ENCODE results near the gene RBM15.

Gene RBM15

DNA sequence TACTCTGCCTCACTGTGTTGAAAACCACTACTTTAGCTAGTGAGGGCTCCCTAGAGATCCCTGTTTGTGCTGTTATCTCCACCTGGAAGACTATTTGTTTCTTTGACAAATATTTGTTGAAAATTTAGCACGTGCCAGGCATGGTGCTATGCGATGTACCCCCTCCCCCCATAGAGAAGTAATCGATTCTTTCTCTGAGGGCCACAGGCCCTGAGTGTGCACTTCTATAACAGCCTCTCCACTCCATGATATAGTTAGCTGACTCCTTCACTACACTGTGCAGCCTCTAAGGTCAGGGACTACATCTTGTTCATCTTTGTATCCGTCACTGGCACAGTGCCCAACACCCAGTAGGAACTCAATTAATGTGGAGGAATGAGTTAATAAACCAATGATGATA is 17.3 kb upstream of the RBM15 start:
- H4K20me1 ChIP-seq (ENCODE audit: insufficient read depth, low read length) = no peaks in the 10 kb centered on the region
- H3K4me3 ChIP-seq (ENCODE audit: low read depth in 1 of 2, low read length in 2 of 2) = no peak overlapping the region
- TF ChIP-seq EZH2 (IDR thresholded peaks at IDR 0.05; ENCODE audit: borderline replicate concordance, low read depth, low read length, severe bottlenecking) = no peak
- TF ChIP-seq CTCF (IDR thresholded peaks at IDR 0.05; ENCODE audit: borderline replicate concordance, extremely low read depth, low read length, poor library complexity, severe bottlenecking) = no peak
- no peak overlapping the region for H3K9ac ChIP-seq (ENCODE audit: low read depth, low read length)
- H3K9me3 ChIP-seq (ENCODE audit: insufficient read depth, low read length, severe bottlenecking) = no peaks in the 10 kb centered on the region
- no peak overlapping the region for H2AFZ ChIP-seq (ENCODE audit: low read depth, low read length)
- no peak overlapping the region for H3K27ac ChIP-seq (ENCODE audit: low read length)
- no peak overlapping the region for H3K4me2 ChIP-seq (ENCODE audit: insufficient read depth, low read length)
- H3K79me2 ChIP-seq (ENCODE audit: insufficient read depth, low read length) = no peaks in the 10 kb centered on the region
- H3K36me3 ChIP-seq (ENCODE audit: insufficient read depth, low read length) = no peaks in the 10 kb centered on the region
- H3K4me1 ChIP-seq (ENCODE audit: insufficient read depth, low read length) = no peaks in the 10 kb centered on the region
- H3K27me3 ChIP-seq (ENCODE audit: insufficient read depth, low read length, poor library complexity) = no peaks in the 10 kb centered on the region
- DNase-seq = no peak
- ATAC-seq (ENCODE audit: insufficient read depth, low read depth) = no peak

DNA sequence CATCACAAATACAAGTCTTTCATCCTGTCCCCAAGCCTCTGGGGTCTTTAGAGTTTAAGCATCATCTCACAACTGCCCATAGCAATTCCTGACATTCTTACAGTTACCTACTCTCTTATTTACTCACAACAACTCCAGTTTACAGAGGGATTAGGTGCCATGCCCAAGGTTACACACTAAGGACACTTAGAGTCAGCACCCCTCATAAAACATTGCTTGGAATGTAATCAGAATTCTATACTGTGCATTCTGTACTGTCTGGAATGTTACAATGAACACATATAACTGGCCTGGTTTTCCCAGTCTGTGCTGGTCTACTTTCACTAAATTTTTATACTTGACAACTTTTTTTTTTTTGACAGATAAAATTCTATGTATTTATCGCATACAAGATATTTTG is 14.5 kb upstream of the RBM15 start:
- no peak for ATAC-seq (ENCODE audit: insufficient read depth, low read depth)
- H3K27ac ChIP-seq (ENCODE audit: low read length) = no peak overlapping the region
- no peak overlapping the region for H2AFZ ChIP-seq (ENCODE audit: low read depth, low read length)
- H3K4me2 ChIP-seq (ENCODE audit: insufficient read depth, low read length) = no peak overlapping the region
- H3K4me3 ChIP-seq (ENCODE audit: low read depth in 1 of 2, low read length in 2 of 2) = no peak overlapping the region
- H3K79me2 ChIP-seq (ENCODE audit: insufficient read depth, low read length) = no peaks in the 10 kb centered on the region
- H3K36me3 ChIP-seq (ENCODE audit: insufficient read depth, low read length) = no peaks in the 10 kb centered on the region
- no peaks in the 10 kb centered on the region for H3K9me3 ChIP-seq (ENCODE audit: insufficient read depth, low read length, severe bottlenecking)
- H4K20me1 ChIP-seq (ENCODE audit: insufficient read depth, low read length) = no peaks in the 10 kb centered on the region
- no peaks in the 10 kb centered on the region for H3K27me3 ChIP-seq (ENCODE audit: insufficient read depth, low read length, poor library complexity)
- H3K4me1 ChIP-seq (ENCODE audit: insufficient read depth, low read length) = no peaks in the 10 kb centered on the region
- no peak for TF ChIP-seq EZH2 (IDR thresholded peaks at IDR 0.05; ENCODE audit: borderline replicate concordance, low read depth, low read length, severe bottlenecking)
- TF ChIP-seq CTCF (IDR thresholded peaks at IDR 0.05; ENCODE audit: borderline replicate concordance, extremely low read depth, low read length, poor library complexity, severe bottlenecking) = no peak
- DNase-seq = no peak
- H3K9ac ChIP-seq (ENCODE audit: low read depth, low read length) = no peak overlapping the region

DNA sequence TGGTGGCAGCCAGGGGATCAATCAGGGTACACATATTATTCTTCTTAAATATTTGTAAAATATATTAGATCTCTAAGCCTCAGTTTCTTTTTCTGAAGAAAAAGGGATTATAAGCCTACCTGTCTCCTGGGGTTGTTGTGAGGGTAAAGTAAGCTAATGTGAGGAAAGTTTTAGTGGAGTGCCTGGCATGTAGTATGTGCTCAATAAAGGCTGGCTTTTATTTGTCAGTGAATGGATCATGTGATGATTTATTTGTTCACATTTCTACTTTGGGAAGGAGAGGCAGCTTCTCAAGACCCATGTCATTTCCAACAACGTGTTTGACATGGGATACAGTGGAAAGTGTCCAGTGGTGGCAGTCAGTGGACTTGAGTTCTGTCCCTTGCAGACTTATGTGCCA is 12.4 kb upstream of the RBM15 start:
- Histone ChIP-seq H3K79me2 (ENCODE audit: insufficient read depth, low read length) (no peaks in the 10 kb centered on the region), H3K9me3 (ENCODE audit: insufficient read depth, low read length, severe bottlenecking) (no peaks in the 10 kb centered on the region), H3K27ac (ENCODE audit: low read length) (no peak overlapping the region), H3K4me2 (ENCODE audit: insufficient read depth, low read length) (no peak overlapping the region), H4K20me1 (ENCODE audit: insufficient read depth, low read length) (no peaks in the 10 kb centered on the region), H3K36me3 (ENCODE audit: insufficient read depth, low read length) (no peaks in the 10 kb centered on the region), H3K27me3 (ENCODE audit: insufficient read depth, low read length, poor library complexity) (no peaks in the 10 kb centered on the region), H3K4me1 (ENCODE audit: insufficient read depth, low read length) (no peaks in the 10 kb centered on the region), H2AFZ (ENCODE audit: low read depth, low read length) (no peak overlapping the region), H3K4me3 (ENCODE audit: low read depth in 1 of 2, low read length in 2 of 2) (no peak overlapping the region), H3K9ac (ENCODE audit: low read depth, low read length) (no peak overlapping the region)
- DNase-seq (no peak), ATAC-seq (ENCODE audit: insufficient read depth, low read depth) (no peak)
- TF ChIP-seq EZH2 (IDR thresholded peaks at IDR 0.05; ENCODE audit: borderline replicate concordance, low read depth, low read length, severe bottlenecking) = no peak
- TF ChIP-seq CTCF (IDR thresholded peaks at IDR 0.05; ENCODE audit: borderline replicate concordance, extremely low read depth, low read length, poor library complexity, severe bottlenecking) = no peak

DNA sequence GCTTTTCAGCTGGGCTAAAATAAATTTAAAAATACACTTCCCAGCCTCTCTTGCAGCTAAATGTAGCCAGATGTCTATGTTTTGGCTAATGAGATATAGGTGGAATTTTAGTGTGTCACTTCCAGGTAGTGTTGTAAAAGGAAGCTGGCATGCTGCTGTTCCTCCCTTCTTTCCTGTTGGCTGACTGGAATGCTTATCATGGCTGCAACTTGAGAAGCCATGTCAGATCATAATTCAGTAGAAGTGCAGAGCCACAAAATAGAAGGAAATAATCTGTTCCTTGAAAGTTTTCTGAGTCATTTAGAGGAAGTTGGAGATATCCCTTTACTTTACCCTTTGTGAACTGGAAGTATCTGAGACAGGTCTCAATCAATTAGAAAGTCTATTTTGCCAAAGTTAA is 10.9 kb upstream of the RBM15 start:
- no peak for DNase-seq
- H3K27me3 ChIP-seq (ENCODE audit: insufficient read depth, low read length, poor library complexity) = no peaks in the 10 kb centered on the region
- no peak overlapping the region for H2AFZ ChIP-seq (ENCODE audit: low read depth, low read length)
- H4K20me1 ChIP-seq (ENCODE audit: insufficient read depth, low read length) = no peaks in the 10 kb centered on the region
- TF ChIP-seq EZH2 (IDR thresholded peaks at IDR 0.05; ENCODE audit: borderline replicate concordance, low read depth, low read length, severe bottlenecking) (no peak), CTCF (IDR thresholded peaks at IDR 0.05; ENCODE audit: borderline replicate concordance, extremely low read depth, low read length, poor library complexity, severe bottlenecking) (no peak)
- H3K27ac ChIP-seq (ENCODE audit: low read length) = no peak overlapping the region
- no peak overlapping the region for H3K4me3 ChIP-seq (ENCODE audit: low read depth in 1 of 2, low read length in 2 of 2)
- H3K4me2 ChIP-seq (ENCODE audit: insufficient read depth, low read length) = no peak overlapping the region
- no peak for ATAC-seq (ENCODE audit: insufficient read depth, low read depth)
- no peak overlapping the region for H3K9ac ChIP-seq (ENCODE audit: low read depth, low read length)
- H3K36me3 ChIP-seq (ENCODE audit: insufficient read depth, low read length) = no peaks in the 10 kb centered on the region
- H3K9me3 ChIP-seq (ENCODE audit: insufficient read depth, low read length, severe bottlenecking) = no peaks in the 10 kb centered on the region
- no peaks in the 10 kb centered on the region for H3K79me2 ChIP-seq (ENCODE audit: insufficient read depth, low read length)
- H3K4me1 ChIP-seq (ENCODE audit: insufficient read depth, low read length) = no peaks in the 10 kb centered on the region

All from DND-41 (cell line).